ENCODE measurements around the gene GOLGA3. TPM values are rescaled to one million over a fixed set of nuclear protein-coding genes. Genes with fewer than 3 reads are reported as not detected.

The GOLGA3 gene
- total and polyA plus RNA-seq, 12 donors = 10.8 to 46.1 (median 34.8) TPM

DNA sequence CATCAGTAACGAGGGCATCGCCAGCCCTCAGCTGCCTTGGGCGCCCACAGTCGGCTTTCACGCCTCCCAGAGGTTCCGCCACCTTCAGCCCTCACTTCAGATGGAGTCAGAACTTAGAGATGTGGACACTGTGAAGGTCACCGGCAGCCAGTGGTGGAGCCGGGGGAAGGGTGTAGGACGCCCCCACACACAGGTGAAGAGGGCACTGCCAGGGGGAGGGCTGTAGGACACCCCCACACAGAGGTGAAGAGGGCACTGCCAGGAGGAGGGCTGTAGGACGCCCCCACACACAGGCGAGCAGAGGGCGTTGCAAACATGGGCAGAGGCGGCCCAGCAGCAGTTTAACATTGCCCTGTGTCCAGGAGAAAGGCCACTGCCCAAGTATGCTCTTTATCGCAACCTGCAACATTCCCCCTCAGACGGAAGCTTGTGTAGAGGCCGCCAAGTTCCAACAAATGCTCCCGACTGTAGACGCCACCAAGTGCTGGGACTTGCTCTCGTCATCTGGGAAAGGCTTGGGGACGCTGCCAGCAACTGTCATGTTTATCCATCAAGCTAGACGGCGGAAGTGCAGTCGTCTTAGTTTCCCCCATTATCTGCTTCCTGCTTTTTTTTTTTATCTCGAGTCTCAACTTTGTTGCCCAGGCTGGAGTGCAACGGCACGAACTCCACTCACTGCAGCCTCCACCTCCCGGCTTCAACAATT is 62.1 kb downstream of the GOLGA3 start:
- intact Hi-C loops (cut with DNase I) = loop anchor here in 2 of 10 donors (10.0 kb wide), 2 partner anchors 118 to 138 kb away; partner anchors contain the start of gene CHFR (in 1 of the 2)
- peak; percentile 77 to 78 for DNase-seq
- peak overlapping the region in 4 of 10 donors; percentile 1 to 26 (median 8) for H3K4me3 ChIP-seq
- peaks cover 0 to 26% (median 5%) of the 10 kb centered on the region in 9 donors for H3K36me3 ChIP-seq
- peak in 2 of 9 donors; percentile 16 to 20 for TF ChIP-seq CTCF (IDR thresholded peaks at IDR 0.05)
- H3K27ac ChIP-seq = peak overlapping the region in 9 of 10 donors; percentile 41 to 89 (median 69)
- H3K27me3 ChIP-seq = no peaks in the 10 kb centered on the region
- peaks cover 0 to 74% (median 23%) of the 10 kb centered on the region in 9 donors for H3K4me1 ChIP-seq
- WGBS, 2 donors = 27 to 33% methylated on average over 27 of the region's 27 CpGs
- no peaks in the 10 kb centered on the region for H3K9me3 ChIP-seq
- ATAC-seq = peak in 7 of 8 donors; percentile 39 to 57 (median 45)

DNA sequence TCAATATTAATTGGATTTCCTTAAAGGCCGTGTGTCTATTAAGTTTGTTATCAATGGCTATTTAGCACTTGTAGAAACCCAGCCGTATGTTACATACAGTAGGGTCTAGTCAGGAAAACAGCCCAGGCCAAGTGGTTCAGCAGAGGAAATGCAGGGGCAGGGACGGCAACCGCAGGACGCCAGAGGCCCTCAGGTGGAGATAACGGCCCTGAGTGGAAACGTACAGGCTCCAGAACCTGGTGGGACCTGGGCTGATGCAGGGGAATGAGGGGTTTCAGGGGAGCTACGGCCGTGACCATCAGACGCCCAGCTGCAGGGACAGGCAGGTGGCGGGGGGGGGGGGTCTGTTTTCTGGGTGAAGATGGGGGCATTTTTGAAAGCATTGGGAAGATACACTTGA is 63.3 kb downstream of the GOLGA3 start:
- WGBS, 2 donors = 58 to 70% methylated on average over 11 of the region's 11 CpGs
- Histone ChIP-seq H3K27me3 (no peaks in the 10 kb centered on the region), H3K4me3 (no peak overlapping the region), H3K9me3 (no peaks in the 10 kb centered on the region), H3K27ac (no peak overlapping the region), H3K4me1 (peaks cover 0 to 67% (median 29%) of the 10 kb centered on the region in 9 donors), H3K36me3 (peaks cover 0 to 16% (median 0%) of the 10 kb centered on the region in 9 donors)
- intact Hi-C loops (cut with DNase I) = loop anchor here in 2 of 10 donors (10.0 kb wide), 2 partner anchors 119 to 139 kb away; partner anchors contain the start of gene CHFR (in 1 of the 2)
- no peak for TF ChIP-seq CTCF (IDR thresholded peaks at IDR 0.05)
- DNase-seq (peak in 1 of 2 donors; percentile 4), ATAC-seq (no peak)

DNA sequence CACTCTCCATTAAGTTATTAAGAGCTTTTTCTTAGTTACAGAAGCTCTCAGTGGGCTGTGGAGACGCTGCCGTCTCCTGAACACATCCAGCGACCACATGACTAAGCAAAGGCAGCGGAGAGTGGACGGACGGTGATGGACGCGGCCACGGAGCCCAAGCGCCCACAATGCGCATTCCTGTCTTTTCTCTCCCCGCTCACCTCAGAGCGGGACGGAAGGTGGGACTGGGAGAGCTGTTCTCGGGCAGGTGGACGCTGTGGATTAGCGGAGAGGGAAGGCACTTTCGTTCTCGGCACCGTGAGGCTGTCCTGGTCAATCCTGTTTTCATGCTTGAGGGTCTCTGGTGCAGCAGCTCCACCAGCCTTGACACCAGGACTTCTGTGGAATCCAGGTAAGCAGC is 64.4 kb downstream of the GOLGA3 start:
- ATAC-seq (no peak), DNase-seq (peak in 1 of 2 donors; percentile 13)
- no peak for TF ChIP-seq CTCF (IDR thresholded peaks at IDR 0.05)
- 91 to 96% methylated on average over 20 of the region's 20 CpGs for WGBS, 2 donors
- Histone ChIP-seq H3K4me3 (no peak overlapping the region), H3K27me3 (no peaks in the 10 kb centered on the region), H3K4me1 (peaks cover 2 to 68% (median 39%) of the 10 kb centered on the region in 9 donors), H3K36me3 (peaks cover 0 to 11% (median 0%) of the 10 kb centered on the region in 9 donors), H3K9me3 (no peaks in the 10 kb centered on the region), H3K27ac (no peak overlapping the region)
- intact Hi-C loops (cut with DNase I) = loop anchor here in 2 of 10 donors (10.0 kb wide), 2 partner anchors 121 to 141 kb away; partner anchors contain the start of gene CHFR (in 1 of the 2)

GRCh38 chr12:132761921-132762583 is 66.6 kb downstream of the GOLGA3 start:
- Histone ChIP-seq H3K4me3 (peak overlapping the region; percentile 37 to 96 (median 78)), H3K4me1 (peaks cover 2 to 48% (median 36%) of the 10 kb centered on the region in 9 donors), H3K27ac (peak overlapping the region; percentile 86 to 100 (median 98)), H3K36me3 (peaks cover 0 to 29% (median 0%) of the 10 kb centered on the region in 9 donors), H3K27me3 (no peaks in the 10 kb centered on the region), H3K9me3 (no peaks in the 10 kb centered on the region)
- ATAC-seq = peak; percentile 90 to 96 (median 94)
- intact Hi-C loops (cut with DNase I) = loop anchor here in 2 of 10 donors (10.0 kb wide), 2 partner anchors 123 to 143 kb away; partner anchors contain the start of gene CHFR (in 1 of the 2)
- WGBS, 2 donors = 1% methylated on average over 58 to 84 of the region's 89 CpGs
- DNase-seq = peak; percentile 83 to 90
- peak in 4 of 9 donors; percentile 9 to 56 (median 48) for TF ChIP-seq CTCF (IDR thresholded peaks at IDR 0.05)

All from heart right ventricle (tissue), 16 donors.